Fibroblast of the conjunctiva (primary cell): Measurements from ENCODE around the gene MYBPC3.

ENCODE experiments used
- DNase-seq: peaks from one replicate; pipeline ENCODE4 v3.0.0-alpha.2; 2010; ENCODE audit warnings: low read depth

The MYBPC3 gene

GRCh38 chr11:47356129-47356997 is 3.9 kb upstream of the MYBPC3 start:
- no peak for DNase-seq

GRCh38 chr11:47355283-47356128 is 3.0 kb upstream of the MYBPC3 start:
- DNase-seq, result peak; percentile 88

- DNase-seq, result no peak
Measured at GRCh38 chr11:47354913-47355282, 2.4 kb upstream of the MYBPC3 start.

GRCh38 chr11:47353978-47354774 is 1.7 kb upstream of the MYBPC3 start:
- DNase-seq, result no peak

- DNase-seq, result no peak
Measured at GRCh38 chr11:47351156-47352126, 1.1 kb downstream of the MYBPC3 start.

- DNase-seq, result no peak
Measured at GRCh38 chr11:47350315-47350714, 2.2 kb downstream of the MYBPC3 start.

- DNase-seq, result no peak
Measured at GRCh38 chr11:47349521-47350095, 2.9 kb downstream of the MYBPC3 start.

- DNase-seq, result peak; percentile 6
Measured at GRCh38 chr11:47348859-47349258, 3.6 kb downstream of the MYBPC3 start.

GRCh38 chr11:47348131-47348802 is 4.2 kb downstream of the MYBPC3 start:
- no peak for DNase-seq

- no peak for DNase-seq
Measured at GRCh38 chr11:47347137-47347536, 5.4 kb downstream of the MYBPC3 start.

- no peak for DNase-seq
Measured at GRCh38 chr11:47345890-47346563, 6.5 kb downstream of the MYBPC3 start.

- no peak for DNase-seq
Measured at GRCh38 chr11:47342854-47343253, 9.6 kb downstream of the MYBPC3 start.

- DNase-seq, result no peak
Measured at GRCh38 chr11:47342036-47342803, 10.3 kb downstream of the MYBPC3 start.

- no peak for DNase-seq
Measured at GRCh38 chr11:47340980-47341775, 11.3 kb downstream of the MYBPC3 start.

GRCh38 chr11:47340010-47340409 is 12.5 kb downstream of the MYBPC3 start:
- DNase-seq, result no peak

GRCh38 chr11:47338396-47339241 is 13.9 kb downstream of the MYBPC3 start:
- no peak for DNase-seq
